Hematopoietic multipotent progenitor cell (in vitro differentiated cells): Measurements from ENCODE around the gene NT5C. TPM values are rescaled to one million over a fixed set of nuclear protein-coding genes. Genes with fewer than 3 reads are reported as not detected.
"Not testable (repeated sequence)": the region's sequence is repeated elsewhere in the genome, so short reads cannot be mapped to it uniquely, and the experiment has no call there.

Experiments
- DNase-seq, 3 donors: peaks; one replicate each; pipeline ENCODE4 v3.0.0-alpha.2; 2011 to 2015; ENCODE audit warnings: low read depth in 2 of 3, low spot score in 2 of 3
- total RNA-seq: library from RNA; depleted of rRNA; stranded (reverse); fragments of >200 nt; gene quantifications from one replicate; pipeline ENCODE4 v1.2.3, GENCODE V29; 2012

Gene NT5C
- total RNA-seq, result 87.5 TPM

GRCh38 chr17:75131278-75132017 is at the start of gene NT5C:
Gene NT5C (minus strand): TSS chr17:75131742. CDS start chr17:75131707, 35 bp downstream.
- peak in 2 of 3 donors; percentile 74 to 82 for DNase-seq

- no peak for DNase-seq
These were observed 49.6 kb upstream of the NT5C start for GRCh38 chr17:75181110-75181509.

DNA sequence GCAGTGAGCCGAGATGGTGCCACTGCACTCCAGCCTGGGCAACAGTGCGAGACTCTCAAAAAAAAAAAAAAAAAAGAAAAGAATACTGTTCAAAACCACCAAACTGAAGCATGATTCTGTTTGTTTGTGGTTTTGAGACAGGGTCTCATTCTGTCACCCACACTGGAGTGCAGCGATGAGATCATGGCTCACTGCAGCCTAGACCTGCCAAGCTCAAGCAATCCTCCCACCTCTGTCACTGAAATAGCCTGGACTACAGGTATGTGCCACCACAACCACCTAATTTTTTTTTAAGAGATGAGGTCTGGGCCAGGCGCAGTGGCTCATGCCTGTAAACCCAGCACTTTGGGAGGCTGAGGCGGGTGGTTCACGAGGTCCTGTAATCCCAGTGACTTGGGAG is 46.9 kb upstream of the NT5C start:
- no peak for DNase-seq

GRCh38 chr17:75176625-75177024 is 45.1 kb upstream of the NT5C start:
- DNase-seq, result no peak

DNA sequence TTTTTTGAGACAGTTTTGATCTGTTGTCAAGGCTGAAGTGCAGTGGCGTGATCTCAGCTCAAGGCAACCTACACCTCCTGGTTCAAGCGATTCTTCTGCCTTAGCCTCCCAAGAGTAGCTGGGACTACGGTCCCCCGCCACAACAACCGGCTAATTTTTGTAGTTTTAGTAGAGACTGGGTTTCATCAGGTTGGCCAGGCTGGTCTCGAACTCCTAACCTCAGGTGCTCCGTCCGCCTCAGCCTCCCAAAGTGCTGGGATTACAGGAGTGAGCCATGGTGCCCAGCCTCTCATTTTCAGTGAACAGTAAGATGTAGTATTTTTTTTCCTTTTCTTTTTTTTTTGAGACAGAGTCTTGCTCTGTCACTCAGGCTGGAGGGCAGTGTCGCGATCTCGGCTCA is 43.5 kb upstream of the NT5C start:
- no peak for DNase-seq

DNA sequence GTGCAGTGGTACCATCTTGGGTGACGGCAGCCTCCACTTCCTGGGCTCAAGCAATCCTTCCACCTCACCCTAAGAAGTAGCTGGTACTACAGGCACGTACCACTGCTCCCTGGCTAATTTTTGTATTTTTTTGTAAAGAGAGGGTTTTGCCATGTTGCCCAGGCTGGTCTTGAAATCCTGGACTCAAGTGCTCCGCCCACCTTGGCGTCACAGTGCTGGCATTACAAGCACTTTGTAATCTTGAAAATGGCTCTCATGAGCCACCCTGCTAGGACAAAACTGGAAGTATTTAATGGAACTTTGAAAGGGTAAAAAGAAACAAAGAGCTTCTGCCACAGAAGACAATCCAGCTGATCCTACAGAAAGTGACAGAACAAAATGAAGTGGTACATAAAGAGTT is 42.0 kb upstream of the NT5C start:
- no peak for DNase-seq

DNA sequence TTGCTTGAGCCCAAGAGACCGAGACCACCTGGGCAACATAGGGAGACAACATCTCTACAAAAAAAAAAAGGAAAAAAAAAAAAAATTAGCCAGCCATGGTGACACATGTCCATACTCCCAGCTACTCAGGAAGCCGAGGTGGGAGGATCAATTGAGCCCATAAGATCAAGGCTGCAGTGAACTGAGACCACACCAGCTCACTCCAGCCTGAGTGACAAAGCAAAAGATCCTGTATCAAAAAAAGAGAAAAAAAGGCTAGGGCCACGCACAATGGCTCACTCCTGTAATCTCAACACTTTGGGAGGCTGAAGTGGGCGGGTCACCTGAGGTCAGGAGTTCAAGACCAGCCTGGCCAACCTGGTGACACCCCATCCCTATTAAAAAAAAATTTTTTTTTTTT is 37.5 kb upstream of the NT5C start:
- DNase-seq, result no peak

GRCh38 chr17:75164606-75165005 is 33.1 kb upstream of the NT5C start:
- not testable (repeated sequence) for DNase-seq

DNA sequence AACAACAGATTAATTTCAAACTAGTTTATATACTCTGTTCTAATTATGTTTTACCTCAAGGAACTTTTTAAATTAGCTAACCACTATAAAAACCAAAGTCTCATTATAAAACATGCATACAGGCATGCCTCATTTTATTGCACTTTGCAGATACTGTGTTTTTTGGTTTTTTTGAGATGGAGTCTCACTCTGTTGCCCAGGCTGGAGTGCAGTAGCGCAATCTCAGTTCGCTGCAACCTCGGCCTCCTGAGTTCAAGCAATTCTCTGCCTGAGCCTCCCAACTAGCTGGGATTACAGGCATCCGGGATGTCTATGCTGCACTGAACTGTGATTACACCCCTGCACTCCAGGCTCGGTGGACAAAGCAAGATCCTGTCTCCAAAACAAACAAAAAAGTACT is 31.5 kb upstream of the NT5C start:
- no peak for DNase-seq

DNA sequence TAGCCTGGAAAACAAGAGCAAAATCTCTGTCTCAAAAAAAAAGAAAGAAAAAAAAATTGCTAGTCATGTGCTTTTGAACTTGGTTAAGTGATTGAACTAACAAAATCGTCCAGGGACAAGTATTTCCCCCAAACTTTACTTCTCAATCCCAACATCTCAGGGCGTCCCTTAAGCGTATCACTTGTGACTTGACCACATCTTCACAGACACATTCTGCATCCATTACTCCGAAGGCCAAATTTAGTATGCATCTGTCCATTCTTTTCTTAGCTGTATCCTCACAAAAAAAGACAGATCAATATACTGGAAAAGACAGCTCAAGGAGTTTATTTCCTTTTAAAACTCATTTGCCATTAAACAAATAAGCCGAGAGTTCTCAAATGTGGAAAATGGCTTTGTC is 28.7 kb upstream of the NT5C start:
- no peak for DNase-seq

DNA sequence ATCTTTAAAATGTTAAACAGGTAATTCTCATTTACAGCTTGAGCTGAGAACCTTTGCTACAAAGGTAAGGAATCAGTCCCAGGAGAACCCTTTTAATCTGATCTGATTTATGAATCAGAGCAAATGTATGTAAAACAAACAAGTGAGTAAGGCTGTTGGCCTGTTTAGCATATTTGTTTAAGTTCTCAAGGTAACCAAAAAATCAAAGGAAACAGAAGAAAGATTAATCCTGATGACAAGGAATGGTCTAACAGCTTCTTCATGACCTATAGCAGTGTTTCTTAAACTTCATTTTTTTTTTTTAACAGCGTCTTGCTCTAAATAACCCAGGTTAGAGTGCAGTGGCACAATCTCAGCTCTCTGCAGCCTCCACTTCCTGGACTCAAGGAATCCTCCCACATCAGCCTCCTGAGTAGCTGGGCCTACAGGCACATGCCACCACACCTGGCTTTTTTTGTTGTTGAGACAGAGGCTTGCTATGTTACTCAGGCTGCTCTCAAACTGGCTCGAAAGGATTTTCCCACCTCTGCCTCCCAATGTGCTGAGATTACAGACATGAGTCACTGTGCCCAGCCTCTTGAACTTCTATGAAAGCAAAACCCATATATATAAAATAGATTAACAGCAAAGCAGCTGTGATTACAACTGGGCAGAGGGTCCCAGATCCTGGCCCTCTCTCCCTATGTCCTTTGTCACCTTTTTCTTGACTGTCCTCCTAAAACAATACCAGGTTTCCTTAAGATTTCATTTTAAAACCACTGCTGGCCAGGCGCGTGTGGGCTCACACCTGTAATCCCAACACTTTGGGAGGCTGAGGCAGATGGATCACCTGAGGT is 27.9 kb upstream of the NT5C start:
- no peak for DNase-seq

- not testable (repeated sequence) for DNase-seq
These were observed 26.9 kb upstream of the NT5C start for GRCh38 chr17:75158480-75158879.

DNA sequence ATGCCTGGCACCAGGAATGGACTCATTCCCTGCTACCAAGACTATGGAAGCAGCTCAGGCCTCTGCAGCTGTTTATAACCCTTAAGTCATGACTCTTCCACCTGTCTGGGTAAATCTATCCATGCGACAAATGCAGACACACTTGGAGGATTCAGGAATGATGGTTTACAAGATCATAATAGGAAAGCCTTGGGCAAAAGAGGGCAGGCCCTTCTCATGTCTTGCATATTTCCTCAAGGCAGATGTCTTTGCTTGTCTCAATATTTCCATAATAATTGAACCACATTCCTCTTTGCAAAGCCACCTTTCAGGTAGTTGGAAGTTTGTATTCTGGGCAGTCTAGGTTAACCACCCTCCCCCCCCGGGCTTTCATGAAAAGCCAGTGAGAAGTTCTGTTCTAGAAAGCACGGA is 23.7 kb upstream of the NT5C start:
- DNase-seq, result no peak

DNA sequence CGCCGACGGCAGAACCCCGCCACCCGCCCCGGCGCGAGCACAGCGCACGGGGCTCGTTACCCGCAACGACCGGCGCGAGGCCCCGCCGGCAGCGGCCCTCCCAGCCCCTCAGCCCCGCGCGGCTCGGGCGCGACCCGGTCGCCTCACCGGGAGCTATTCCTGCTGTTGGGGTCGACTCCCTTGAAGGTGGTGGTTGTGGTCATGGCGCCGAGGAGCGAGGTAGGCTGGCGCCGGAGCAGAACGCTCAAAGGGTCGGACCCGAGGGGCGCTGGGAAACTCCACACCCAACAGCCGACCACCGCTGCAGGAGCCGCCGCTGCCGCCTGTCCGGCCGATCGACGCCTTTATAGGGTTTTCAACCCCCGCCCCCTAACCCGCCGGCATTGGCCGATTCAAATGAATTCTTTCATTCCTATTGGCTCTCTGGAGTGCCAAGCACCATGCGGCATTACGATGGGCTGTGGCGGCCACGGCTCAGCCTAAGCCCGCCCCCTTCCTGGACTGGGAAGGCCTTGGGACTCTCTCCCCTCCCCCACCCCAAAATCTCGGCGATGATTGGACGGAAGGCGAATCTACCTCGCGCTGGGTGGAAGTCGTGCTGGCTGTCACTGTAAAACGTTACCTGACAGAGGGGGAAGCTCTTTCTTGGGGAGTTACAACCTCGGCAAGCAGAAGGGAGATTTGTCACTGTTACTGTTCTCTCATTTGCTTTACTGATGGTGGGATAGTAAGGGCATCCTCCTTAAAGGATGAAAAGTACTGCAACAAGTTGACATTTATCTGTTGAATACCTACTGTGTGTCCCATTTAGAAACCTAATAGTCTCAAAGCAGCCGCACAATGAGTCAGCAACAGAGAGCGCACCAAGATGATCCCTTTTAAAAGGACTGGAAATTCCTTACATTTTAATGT is 22.9 kb upstream of the NT5C start, which contains the start of gene JPT1:
JPT1 (minus strand) TSS at position 318 of the 912 bp plus-strand sequence; CDS start at position 203, 115 bp downstream.
- peak; percentile 91 to 99 (median 98) for DNase-seq

DNA sequence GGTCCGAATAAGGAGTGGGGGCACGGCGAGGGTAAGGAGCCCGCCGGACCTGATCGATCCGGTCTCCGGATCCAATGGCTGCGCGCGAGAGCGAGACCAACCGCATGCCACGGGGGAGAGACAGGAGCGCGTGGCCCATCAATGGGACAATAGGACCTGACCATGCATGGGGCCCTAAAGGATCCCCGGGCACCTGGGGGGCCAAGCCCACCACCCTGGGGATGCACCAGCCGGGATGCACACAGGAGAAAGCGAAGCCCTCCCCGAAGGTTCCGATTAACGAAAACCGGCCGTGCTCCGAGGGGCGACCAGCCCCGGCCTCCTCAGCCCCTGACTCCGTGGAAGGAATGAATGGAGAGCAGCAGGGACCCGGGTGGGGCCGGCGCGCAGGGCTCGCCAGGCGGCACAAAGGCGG is 22.2 kb upstream of the NT5C start:
- DNase-seq, result no peak

DNA sequence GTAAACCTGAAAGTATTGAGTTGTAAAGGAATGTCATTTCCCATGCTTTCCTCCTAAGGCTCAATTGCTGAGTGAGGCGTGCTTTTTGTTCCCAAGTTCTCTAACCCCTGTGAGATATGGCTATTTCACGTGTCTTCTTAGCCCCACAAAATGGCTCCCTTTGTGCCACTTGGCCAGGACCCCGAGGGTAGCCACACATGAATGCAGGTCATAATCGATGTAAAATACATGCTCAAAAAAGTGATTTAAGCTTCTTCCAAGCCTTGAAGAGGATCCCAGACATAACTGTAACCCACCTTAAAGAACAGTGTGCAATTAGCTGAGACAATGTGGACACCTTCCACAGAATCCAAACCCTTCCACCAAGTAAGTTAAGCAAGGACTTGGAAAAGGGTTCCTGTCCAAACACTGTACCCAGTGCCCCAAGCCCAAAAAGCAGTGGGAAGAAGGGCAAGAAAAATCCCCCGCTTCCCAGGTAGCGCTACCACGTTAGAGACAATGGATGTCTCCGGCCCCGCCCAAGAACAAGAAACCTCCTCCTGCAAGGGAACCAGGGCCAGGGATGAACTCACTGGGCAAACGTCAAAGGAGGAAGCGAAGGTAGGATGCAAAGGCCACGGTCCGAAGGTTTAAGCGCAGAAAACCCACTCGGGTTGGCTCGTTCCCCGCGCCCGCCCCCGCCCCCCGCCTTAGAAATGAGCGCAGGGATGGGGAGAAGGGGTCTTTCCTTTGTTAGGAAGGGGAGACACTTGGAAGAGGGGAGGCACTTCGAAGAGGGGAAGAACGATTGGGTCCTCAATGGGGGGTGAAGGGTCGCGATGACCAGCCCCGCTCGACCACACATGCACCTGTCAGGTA is 21.6 kb upstream of the NT5C start:
- no peak for DNase-seq

GRCh38 chr17:75152523-75152921 is 21.0 kb upstream of the NT5C start:
- no peak for DNase-seq

- DNase-seq, result no peak
These were observed 20.4 kb upstream of the NT5C start for GRCh38 chr17:75151930-75152329.

DNA sequence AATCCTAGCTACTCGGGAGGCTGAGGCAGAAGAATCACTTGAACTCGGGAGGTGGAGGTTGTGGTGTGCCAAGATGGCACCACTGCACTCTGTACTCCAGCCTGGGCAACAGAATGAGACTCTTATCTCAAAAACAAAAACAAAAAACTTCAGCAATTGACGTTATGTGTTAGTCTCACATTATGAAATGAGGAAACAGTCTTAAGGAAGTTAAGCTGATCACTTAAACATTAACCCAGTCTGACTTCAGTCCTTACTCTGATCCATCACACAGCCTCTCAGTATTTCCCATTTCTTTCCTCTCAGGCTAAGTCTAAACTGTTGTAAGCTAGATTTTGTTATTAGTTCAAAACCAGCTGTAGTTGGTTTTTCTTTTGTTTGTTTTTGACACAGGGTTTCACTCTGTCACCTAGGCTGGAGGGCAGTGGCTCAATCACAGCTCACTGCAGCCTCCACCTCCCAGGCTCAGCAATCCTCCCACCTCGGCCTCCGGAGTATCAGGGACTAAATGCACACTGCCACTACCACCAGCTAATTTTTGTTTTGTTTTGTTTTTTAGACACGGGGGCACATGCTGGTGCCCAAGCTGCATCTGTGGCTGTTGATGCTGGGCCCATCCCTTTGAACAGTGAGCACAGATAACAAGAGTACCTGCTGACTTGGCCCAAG is 16.5 kb upstream of the NT5C start:
- DNase-seq, result no peak
